ENCODE data around the gene CKLF. TPM values are rescaled to one million over a fixed set of nuclear protein-coding genes. Genes with fewer than 3 reads are reported as not detected.

The CKLF gene
- total and polyA plus RNA-seq, 7 experiments from 2014 or later: 24.1 to 160 (median 45.9) TPM

GRCh38 chr16:66598111-66598510, 45.7 kb downstream of the CKLF start:
- Mint-ChIP-seq H3K27me3 (no peaks in the 10 kb centered on the region), H3K4me1 (peaks cover 19 to 53% (median 39%) of the 10 kb centered on the region in 7 donors), H3K27ac (peak overlapping the region in 8 of 9 donors; percentile 39 to 85 (median 59)), H3K9me3 (peaks cover 0 to 14% (median 4%) of the 10 kb centered on the region in 11 donors), H3K36me3 (peaks cover 0 to 14% (median 5%) of the 10 kb centered on the region in 5 donors), H3K4me3 (peak overlapping the region in 2 of 10 donors; percentile 51 to 71)
- ATAC-seq (peak; percentile 45), DNase-seq (no peak)
- peaks cover 0 to 12% (median 0%) of the 10 kb centered on the region in 3 experiments for H3K9me3 ChIP-seq (ENCODE audit: control insufficient read depth in 2 of 3, low read length in 3 of 3)
- peaks cover 0 to 22% of the 10 kb centered on the region in 2 donors for H3K4me1 ChIP-seq (ENCODE audit: control insufficient read depth in 2 of 2, insufficient read depth in 2 of 2, low read length in 2 of 2)
- peak overlapping the region; percentile 13 for H3K27ac ChIP-seq (ENCODE audit: low read depth, low read length)
- intact Hi-C loops (cut with micrococcal nuclease): no loop called here
- H3K36me3 ChIP-seq (ENCODE audit: control insufficient read depth in 2 of 3, insufficient read depth in 3 of 3, low read length in 3 of 3): no peaks in the 10 kb centered on the region
- H3K4me3 ChIP-seq (ENCODE audit: low read length): no peak overlapping the region
- CTCF ChIA-PET: interaction anchor here (0.6 to 1.1 kb wide), 4 partner anchors 9 to 122 kb away, joined by 3 to 6 read pairs (median 3); no protein-coding TSS in a partner anchor
- POLR2A ChIA-PET: interaction anchor here (1.1 to 2.6 kb wide), 3 partner anchors 9 to 46 kb away, joined by 4 to 9 read pairs (median 6); partner anchors contain the start of gene CKLF
- H3K27me3 ChIP-seq (ENCODE audit: control insufficient read depth in 2 of 2, insufficient read depth in 2 of 2, low read length in 2 of 2): no peaks in the 10 kb centered on the region

DNA sequence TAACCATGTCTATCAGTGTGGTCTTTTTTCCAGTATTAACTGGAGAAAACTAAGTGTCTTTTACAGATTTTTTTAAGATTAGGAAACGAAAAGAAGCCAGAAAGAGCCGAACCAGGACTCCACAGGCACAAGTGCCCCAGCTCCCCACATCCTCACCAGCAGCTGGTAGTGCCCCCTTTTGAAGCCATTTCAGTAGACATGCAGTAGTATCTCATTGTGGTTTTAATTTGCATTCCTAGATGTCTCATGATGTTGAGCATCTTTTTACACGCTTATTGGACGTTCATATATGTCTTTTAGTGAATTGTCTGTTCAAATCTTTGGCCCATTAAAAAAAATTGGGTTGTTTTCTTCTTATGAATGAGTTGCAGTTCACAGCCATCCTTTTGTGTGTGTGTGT, 47.4 kb downstream of the CKLF start:
- POLR2A ChIA-PET: interaction anchor here (1.1 to 1.9 kb wide), 2 partner anchors 9 to 47 kb away, joined by 9 to 11 read pairs; partner anchors contain the start of gene CKLF
- Mint-ChIP-seq H3K9me3 (peaks cover 0 to 14% (median 4%) of the 10 kb centered on the region in 11 donors), H3K27me3 (peaks cover 0 to 3% (median 0%) of the 10 kb centered on the region in 5 donors), H3K4me3 (peak overlapping the region in 4 of 10 donors; percentile 2 to 48 (median 23)), H3K4me1 (peaks cover 28 to 61% (median 47%) of the 10 kb centered on the region in 7 donors), H3K36me3 (peaks cover 0 to 15% (median 5%) of the 10 kb centered on the region in 5 donors), H3K27ac (peak overlapping the region; percentile 6 to 84 (median 63))
- H3K4me3 ChIP-seq (ENCODE audit: low read length): no peak overlapping the region
- no peak overlapping the region for H3K27ac ChIP-seq (ENCODE audit: low read depth, low read length)
- peaks cover 9 to 22% of the 10 kb centered on the region in 2 donors for H3K4me1 ChIP-seq (ENCODE audit: control insufficient read depth in 2 of 2, insufficient read depth in 2 of 2, low read length in 2 of 2)
- H3K36me3 ChIP-seq (ENCODE audit: control insufficient read depth in 2 of 3, insufficient read depth in 3 of 3, low read length in 3 of 3): no peaks in the 10 kb centered on the region
- DNase-seq (peak in 3 of 9 donors; percentile 36 to 51 (median 42)), ATAC-seq (no peak)
- peaks cover 0 to 12% (median 0%) of the 10 kb centered on the region in 3 experiments for H3K9me3 ChIP-seq (ENCODE audit: control insufficient read depth in 2 of 3, low read length in 3 of 3)
- no peaks in the 10 kb centered on the region for H3K27me3 ChIP-seq (ENCODE audit: control insufficient read depth in 2 of 2, insufficient read depth in 2 of 2, low read length in 2 of 2)
- CTCF ChIA-PET: interaction anchor here (0.7 to 1.4 kb wide), 4 partner anchors 9 to 753 kb away, joined by 3 to 7 read pairs (median 4); no protein-coding TSS in a partner anchor
- intact Hi-C loops (cut with micrococcal nuclease): loop anchor here in 1 of 2 donors (1.0 kb wide), 1 partner anchor 10 kb away; no protein-coding TSS in a partner anchor

GRCh38 chr16:66600477-66600876, 48.1 kb downstream of the CKLF start:
- peaks cover 28 to 56% (median 47%) of the 10 kb centered on the region in 7 donors for H3K4me1 Mint-ChIP-seq

GRCh38 chr16:66601471-66601870, 49.1 kb downstream of the CKLF start:
- Histone ChIP-seq H3K4me1 (ENCODE audit: control insufficient read depth in 2 of 2, insufficient read depth in 2 of 2, low read length in 2 of 2) (peaks cover 19 to 31% of the 10 kb centered on the region in 2 donors), H3K36me3 (ENCODE audit: control insufficient read depth in 2 of 3, insufficient read depth in 3 of 3, low read length in 3 of 3) (peaks cover 0 to 3% (median 0%) of the 10 kb centered on the region in 3 experiments), H3K9me3 (ENCODE audit: control insufficient read depth in 2 of 3, low read length in 3 of 3) (peaks cover 0 to 12% (median 0%) of the 10 kb centered on the region in 3 experiments), H3K27ac (ENCODE audit: low read depth, low read length) (no peak overlapping the region), H3K27me3 (ENCODE audit: control insufficient read depth in 2 of 2, insufficient read depth in 2 of 2, low read length in 2 of 2) (no peaks in the 10 kb centered on the region), H3K4me3 (ENCODE audit: low read length) (no peak overlapping the region)
- Mint-ChIP-seq H3K9me3 (peaks cover 0 to 14% (median 4%) of the 10 kb centered on the region in 11 donors), H3K4me3 (no peak overlapping the region), H3K36me3 (peaks cover 0 to 20% (median 5%) of the 10 kb centered on the region in 5 donors), H3K4me1 (peaks cover 33 to 58% (median 55%) of the 10 kb centered on the region in 7 donors), H3K27ac (peak overlapping the region in 2 of 9 donors; percentile 28 to 68), H3K27me3 (peaks cover 0 to 3% (median 0%) of the 10 kb centered on the region in 5 donors)
- intact Hi-C loops (cut with micrococcal nuclease): no loop called here
- ChIA-PET POLR2A (interaction anchor here (0.6 to 0.7 kb wide), 2 partner anchors 11 to 13 kb away, joined by 3 to 4 read pairs; no protein-coding TSS in a partner anchor), CTCF (interaction anchor here (1.0 to 1.6 kb wide), 4 partner anchors 9 to 151 kb away, joined by 3 to 5 read pairs (median 4); no protein-coding TSS in a partner anchor)
- ATAC-seq (no peak), DNase-seq (no peak)

More at GRCh38 chr16:66600477-66600876, 48.1 kb downstream of the CKLF start:
- no peaks in the 10 kb centered on the region for H3K27me3 ChIP-seq (ENCODE audit: control insufficient read depth in 2 of 2, insufficient read depth in 2 of 2, low read length in 2 of 2)
- POLR2A ChIA-PET: no interaction called here
- H3K4me3 Mint-ChIP-seq: peak overlapping the region in 2 of 10 donors; percentile 9 to 10
- peaks cover 0 to 3% (median 0%) of the 10 kb centered on the region in 5 donors for H3K27me3 Mint-ChIP-seq
- peaks cover 0 to 14% (median 4%) of the 10 kb centered on the region in 11 donors for H3K9me3 Mint-ChIP-seq
- ATAC-seq: no peak
- CTCF ChIA-PET: interaction anchor here (1.0 kb wide), 1 partner anchor 10 kb away, joined by 5 read pairs; no protein-coding TSS in a partner anchor
- intact Hi-C loops (cut with micrococcal nuclease): no loop called here
- H3K27ac ChIP-seq (ENCODE audit: low read depth, low read length): no peak overlapping the region
- H3K36me3 Mint-ChIP-seq: peaks cover 0 to 15% (median 5%) of the 10 kb centered on the region in 5 donors
- H3K27ac Mint-ChIP-seq: peak overlapping the region in 5 of 9 donors; percentile 17 to 77 (median 68)
- H3K4me1 ChIP-seq (ENCODE audit: control insufficient read depth in 2 of 2, insufficient read depth in 2 of 2, low read length in 2 of 2): peaks cover 9 to 22% of the 10 kb centered on the region in 2 donors
- peaks cover 0 to 3% (median 0%) of the 10 kb centered on the region in 3 experiments for H3K36me3 ChIP-seq (ENCODE audit: control insufficient read depth in 2 of 3, insufficient read depth in 3 of 3, low read length in 3 of 3)
- H3K4me3 ChIP-seq (ENCODE audit: low read length): no peak overlapping the region
- peaks cover 0 to 12% (median 0%) of the 10 kb centered on the region in 3 experiments for H3K9me3 ChIP-seq (ENCODE audit: control insufficient read depth in 2 of 3, low read length in 3 of 3)
- no peak for DNase-seq

DNA sequence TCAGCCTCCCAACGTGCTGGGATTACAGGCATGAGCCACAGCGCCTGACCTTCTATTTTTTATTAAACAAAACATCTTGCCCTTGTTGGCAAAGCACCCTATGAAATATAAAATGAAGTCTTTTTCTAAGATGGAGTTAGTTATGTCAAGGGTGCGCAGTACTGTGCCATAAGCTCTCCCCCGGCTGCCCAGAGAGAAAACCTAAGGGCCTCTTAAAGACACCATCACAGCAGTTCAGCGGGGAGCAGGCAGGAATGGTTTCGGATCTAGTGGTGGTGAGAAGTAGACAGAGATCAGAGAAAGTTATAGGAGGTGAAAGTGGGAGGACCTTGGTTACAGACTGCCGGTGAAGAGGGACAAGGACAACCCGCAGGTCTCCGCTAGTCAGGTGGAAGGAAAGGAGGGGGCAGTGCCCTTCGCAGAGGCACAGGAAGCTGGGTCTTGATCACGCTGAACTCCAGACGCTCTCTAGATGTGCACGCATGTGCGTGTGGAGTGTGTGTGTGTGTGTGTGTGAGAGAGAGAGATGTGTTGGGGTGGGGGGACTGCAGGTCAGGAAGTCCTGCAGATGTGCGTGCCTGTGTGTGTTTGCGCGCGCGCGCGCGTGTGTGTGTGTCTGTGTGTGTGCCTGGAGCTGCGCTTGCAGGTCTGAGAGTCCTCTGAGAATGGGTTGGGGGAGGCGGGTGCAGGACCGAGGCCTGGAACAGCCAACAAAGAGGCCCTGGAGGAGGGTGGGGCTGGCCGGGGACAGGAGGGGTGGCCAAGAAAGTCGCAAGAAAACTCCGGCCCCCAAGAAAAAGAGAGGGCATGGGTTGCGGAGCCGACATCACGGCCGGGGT, 51.4 kb downstream of the CKLF start:
- Histone ChIP-seq H3K27ac (ENCODE audit: low read depth, low read length) (peak overlapping the region; percentile 74), H3K4me1 (ENCODE audit: control insufficient read depth in 2 of 2, insufficient read depth in 2 of 2, low read length in 2 of 2) (peaks cover 33 to 34% of the 10 kb centered on the region in 2 donors), H3K4me3 (ENCODE audit: low read length) (peak overlapping the region; percentile 87), H3K36me3 (ENCODE audit: control insufficient read depth in 2 of 3, insufficient read depth in 3 of 3, low read length in 3 of 3) (peaks cover 0 to 4% (median 0%) of the 10 kb centered on the region in 3 experiments), H3K27me3 (ENCODE audit: control insufficient read depth in 2 of 2, insufficient read depth in 2 of 2, low read length in 2 of 2) (no peaks in the 10 kb centered on the region), H3K9me3 (ENCODE audit: control insufficient read depth in 2 of 3, low read length in 3 of 3) (peaks cover 0 to 12% (median 0%) of the 10 kb centered on the region in 3 experiments)
- peaks cover 0 to 14% (median 4%) of the 10 kb centered on the region in 11 donors for H3K9me3 Mint-ChIP-seq
- ChIA-PET CTCF (interaction anchor here (0.8 to 2.3 kb wide), 11 partner anchors 9 to 199 kb away, joined by 3 to 11 read pairs (median 3); partner anchors contain the start of gene CKLF), POLR2A (interaction anchor here (0.5 to 3.2 kb wide), 19 partner anchors 9 to 344 kb away, joined by 3 to 28 read pairs (median 4); partner anchors contain the start of genes CKLF, DYNC1LI2 and NAE1)
- H3K4me1 Mint-ChIP-seq: peaks cover 32 to 62% (median 59%) of the 10 kb centered on the region in 7 donors
- peak overlapping the region; percentile 80 to 99 (median 96) for H3K4me3 Mint-ChIP-seq
- DNase-seq (peak; percentile 42 to 88 (median 84)), ATAC-seq (peak; percentile 77)
- intact Hi-C loops (cut with micrococcal nuclease): loop anchor here (1.0 to 2.0 kb wide), 9 partner anchors 13 to 197 kb away; partner anchors contain the start of gene CKLF (in 2 of the 2)
- H3K27me3 Mint-ChIP-seq: peaks cover 0 to 3% (median 0%) of the 10 kb centered on the region in 5 donors
- peaks cover 0 to 23% (median 5%) of the 10 kb centered on the region in 5 donors for H3K36me3 Mint-ChIP-seq
- H3K27ac Mint-ChIP-seq: peak overlapping the region; percentile 89 to 98 (median 94)

All from naive thymus-derived CD4-positive, alpha-beta T cell (primary cell).